EL (cell line): Measurements from ENCODE around the gene PPP1R1C.
"Not testable (repeated sequence)": the region's sequence is repeated elsewhere in the genome, so short reads cannot be mapped to it uniquely, and the experiment has no call there.

ENCODE experiments used
- DNase-seq: peaks from one replicate; pipeline ENCODE4 v3.0.0-alpha.2; 2016

The PPP1R1C gene, protein sequence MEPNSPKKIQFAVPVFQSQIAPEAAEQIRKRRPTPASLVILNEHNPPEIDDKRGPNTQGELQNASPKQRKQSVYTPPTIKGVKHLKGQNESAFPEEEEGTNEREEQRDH

DNA sequence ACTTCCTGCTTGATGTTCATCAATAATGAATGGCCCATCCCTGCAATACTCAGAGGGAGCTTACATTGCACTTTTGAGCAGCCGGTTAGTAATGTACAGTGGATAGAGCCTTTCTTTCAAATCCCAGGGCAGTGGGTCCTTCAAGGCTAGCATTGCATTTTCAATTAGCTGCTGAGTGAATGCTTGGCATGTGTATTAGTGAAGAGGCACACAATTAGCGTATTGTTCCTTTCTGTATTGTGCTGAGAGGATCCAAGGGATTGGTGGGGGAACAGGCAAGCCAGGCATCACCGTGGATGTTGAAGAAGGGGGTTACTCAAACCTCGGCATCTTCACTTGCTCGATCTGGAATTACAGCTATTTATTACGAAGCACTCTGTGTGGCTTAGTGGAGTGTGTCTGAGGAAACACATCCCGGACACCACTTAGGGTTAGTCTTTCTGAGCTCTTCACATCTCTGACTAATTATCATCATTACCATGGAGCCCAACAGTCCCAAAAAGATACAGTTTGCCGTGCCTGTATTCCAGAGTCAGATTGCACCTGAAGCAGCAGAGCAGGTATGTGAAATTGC is at the start of gene PPP1R1C:
PPP1R1C (plus strand) TSS at position 222 of the 574 bp plus-strand sequence; CDS start at position 480, 258 bp downstream.
- DNase-seq: no peak

DNA sequence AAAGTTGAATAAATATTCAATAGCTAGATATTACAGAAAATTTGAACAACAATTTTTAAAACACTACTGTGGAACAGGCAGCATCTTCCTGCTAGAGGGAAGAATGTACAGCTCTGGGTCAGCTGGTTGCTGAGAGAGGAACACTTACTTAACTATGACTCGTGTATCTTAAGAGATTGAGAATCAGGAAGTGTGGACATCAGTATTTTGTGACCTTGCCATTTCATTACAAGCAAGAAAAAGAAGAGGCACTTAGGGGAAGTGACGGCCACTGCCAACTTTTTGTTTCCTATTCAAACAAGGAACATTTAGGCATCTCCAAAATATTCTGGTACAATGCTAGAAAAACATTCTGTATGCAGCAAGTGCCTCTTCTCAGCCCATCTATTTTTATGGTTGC is 48.2 kb upstream of the PPP1R1C start:
- DNase-seq: peak; percentile 13

DNA sequence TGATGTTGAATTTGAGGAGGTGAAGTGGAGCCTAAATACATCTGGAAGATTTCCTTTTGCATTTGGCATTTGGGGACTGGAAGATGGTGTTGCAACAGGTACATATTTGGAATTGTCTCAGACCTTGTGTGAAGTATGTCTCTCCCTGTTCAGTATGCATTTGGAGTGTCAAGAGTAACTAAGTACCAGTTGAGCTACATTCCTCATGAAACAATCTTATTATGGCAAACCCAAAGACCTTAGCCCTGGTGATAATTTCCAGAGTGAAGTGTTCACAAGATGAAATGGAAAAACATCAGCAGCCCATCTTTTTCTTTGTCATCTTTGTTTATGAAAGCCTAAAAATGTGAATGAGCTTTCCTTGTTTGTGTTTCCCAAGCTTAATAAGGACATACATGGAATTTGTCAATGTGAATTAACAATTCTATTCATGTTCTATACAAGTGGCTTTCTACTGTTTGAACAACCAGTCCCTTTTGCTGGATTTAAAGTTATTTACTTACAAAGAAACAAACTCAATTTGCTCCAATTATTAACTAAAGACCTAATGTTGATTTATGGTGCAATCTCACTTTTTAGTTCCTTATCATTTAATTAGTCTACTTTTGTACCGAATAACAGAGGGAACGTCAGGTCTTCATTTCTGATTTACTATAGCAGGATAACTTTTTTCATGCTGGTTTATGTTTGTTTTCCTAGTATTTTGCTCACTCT is 42.1 kb upstream of the PPP1R1C start:
- DNase-seq: no peak

DNA sequence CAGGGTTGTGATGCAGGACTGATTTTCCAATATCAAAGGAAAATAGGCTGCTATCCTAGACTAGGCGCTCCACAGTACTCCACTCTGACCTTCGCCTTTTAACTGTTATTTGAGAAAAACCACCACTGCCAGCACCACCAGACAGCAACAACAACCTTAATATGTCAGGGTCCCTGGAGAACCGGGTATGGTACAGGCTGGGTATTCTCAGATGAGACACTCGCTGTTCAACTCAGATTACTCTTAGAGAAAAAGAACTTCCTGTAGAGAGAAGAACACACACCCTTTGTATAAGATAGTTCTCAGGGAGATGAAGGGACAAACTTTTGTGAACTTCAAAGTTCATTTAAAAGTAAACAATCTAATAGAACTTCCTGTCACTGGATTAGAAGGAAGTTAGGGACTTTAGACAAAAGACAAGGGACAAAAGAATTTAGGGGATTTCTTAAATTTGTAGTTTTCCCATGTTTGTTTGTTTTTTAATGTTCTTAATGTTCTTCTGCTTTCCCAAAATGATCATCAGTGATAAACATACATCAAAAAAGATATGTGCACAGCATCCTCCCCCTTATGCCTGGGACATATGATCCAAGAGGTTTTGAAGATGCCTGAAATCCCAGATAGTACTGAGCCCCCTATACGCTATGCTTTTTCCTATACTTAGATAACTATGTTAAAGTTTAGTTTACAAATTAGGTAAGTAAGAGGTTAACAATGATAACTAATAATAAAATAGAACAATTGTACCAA is 41.3 kb upstream of the PPP1R1C start:
- DNase-seq: no peak

DNA sequence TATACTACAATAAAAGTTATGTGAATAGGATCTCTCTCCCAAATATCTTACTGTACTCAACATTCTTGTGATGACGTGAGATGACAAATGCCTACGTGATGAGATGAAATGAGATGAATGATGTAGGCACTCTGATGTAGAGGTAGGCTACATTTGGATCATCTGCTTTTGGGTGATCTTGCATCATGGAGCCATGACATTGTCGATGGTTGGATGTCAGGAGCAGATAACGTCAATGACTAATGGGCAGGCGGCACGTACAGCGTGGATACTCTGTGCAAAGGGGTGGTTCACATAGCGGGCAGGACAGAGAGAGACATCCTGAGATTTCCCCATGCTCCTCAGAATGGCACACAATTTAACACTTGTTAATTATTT is 40.8 kb upstream of the PPP1R1C start:
- no peak for DNase-seq

DNA sequence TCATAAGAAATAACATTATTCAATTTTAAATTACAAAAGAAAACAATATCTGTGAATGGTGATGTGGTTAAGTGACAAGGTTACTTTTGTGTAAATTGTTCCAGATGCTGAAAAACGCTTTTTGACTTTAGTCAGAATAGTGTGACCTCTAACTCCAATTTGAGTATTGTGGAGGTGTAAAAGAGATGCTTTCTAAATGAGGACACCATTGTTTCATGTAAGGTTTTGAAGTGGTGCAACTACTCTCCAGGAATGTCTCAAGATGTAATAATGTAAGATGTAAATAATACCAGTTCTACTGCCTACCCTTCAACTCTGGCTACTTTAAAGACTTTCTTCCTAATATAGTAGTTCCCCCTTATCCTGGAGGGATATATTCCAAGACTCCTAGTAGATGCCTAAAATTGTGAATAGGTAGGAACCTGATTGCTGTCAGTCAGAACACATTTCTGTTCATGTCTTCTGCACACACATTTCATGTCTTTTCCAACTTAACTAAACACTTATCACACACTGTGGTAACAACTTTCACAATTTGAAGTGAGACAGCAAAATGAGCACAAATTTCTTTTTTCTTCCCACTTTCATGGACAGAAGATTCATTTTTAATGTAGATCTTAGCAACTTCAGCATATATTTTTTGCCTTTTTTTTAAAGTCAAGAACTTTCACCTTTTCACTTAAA is 39.1 kb upstream of the PPP1R1C start:
- DNase-seq: no peak

DNA sequence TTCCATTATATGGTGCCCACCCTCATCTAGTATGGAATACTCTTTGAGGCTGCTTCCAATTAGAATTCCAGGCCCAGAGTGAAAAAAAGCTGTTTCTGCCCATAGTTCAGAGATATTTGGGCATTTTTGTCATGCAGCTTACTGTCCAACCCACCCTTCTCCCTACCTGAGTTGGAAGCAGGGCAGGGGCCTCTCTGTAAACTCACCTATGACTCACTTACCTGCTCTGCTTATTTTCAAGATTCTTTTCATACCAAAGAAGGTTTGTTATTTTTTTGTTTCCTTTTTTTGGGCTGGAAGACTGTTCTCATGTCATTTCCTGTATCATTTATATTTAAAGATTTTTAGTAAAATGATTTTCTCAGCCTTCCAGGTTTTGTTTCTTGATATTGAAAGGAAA is 38.4 kb upstream of the PPP1R1C start:
- no peak for DNase-seq

DNA sequence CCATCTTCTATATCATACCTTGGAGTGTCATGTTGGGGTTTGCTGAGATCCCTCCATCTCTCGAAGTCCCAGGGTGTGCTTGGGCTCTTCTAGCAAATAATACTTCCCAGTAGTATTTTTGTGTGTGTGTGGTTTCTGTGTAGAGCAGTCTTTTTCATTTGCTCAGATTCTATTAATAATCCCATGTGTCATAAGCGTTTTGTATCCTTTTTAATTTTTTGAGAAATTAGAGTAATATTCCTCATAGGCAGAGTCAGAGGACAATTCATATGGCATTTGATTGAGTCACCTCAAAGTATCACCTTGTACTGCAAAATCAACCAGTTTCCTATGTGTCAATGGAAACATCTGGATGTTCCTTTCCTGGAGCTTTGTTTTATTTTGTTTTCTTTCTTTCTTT is 37.4 kb upstream of the PPP1R1C start:
- DNase-seq: no peak

DNA sequence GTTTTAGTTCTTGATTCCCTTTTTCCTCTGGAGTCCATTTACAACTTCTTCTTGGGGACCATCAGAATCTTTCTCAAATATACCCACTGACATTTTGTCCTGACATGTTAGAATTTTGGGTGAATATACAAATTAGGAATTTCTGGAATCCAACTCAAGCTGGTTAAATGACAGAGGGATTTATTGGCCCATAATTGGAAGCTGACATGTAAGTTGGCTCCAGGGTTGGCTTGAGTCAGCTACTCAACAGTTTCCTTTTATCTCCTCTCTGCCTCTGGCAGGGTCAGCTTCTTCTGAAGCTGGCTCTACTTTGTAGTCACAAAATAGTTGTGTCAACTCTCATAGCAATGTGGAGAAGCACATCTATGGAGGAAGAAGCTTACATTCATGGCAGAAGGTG is 36.6 kb upstream of the PPP1R1C start:
- DNase-seq: peak; percentile 73

DNA sequence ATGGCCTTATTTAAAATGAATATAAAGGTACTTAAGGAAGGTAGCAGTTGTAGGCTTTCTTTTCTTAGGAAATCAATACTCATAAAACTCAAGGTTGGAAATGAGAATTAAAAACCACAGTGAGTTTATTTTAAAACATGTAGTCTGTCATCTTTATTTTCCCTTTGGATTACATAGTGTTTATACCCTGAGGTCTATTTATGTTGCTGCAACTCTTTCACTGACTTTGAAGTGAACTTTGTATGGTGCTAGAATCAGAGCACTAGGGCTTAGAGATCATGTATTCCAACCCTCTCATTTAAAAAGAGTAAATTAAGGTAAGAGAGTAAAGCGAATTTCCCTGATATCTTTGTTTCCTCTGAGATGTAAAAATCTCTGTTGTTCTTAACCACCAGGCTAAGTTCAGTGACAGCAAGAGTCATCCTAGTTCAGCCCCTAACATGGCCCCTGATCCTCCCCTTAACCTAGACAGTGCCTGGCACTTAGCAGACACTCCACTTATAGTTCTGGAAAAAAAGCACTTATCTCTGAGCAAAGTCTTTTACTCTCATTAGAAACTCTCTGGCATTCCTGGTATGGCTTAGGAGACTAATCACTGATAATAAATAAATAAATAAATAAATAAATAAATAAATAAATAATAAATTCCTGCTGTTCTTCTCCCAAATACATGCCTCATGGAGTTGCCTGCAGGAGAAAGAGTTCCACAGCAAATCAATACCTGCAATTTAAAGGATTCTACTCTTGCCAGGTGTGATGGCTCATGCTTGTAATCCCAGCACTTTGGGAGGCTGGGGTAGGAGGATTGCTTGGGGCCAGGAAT is 33.0 kb upstream of the PPP1R1C start:
- DNase-seq: no peak

DNA sequence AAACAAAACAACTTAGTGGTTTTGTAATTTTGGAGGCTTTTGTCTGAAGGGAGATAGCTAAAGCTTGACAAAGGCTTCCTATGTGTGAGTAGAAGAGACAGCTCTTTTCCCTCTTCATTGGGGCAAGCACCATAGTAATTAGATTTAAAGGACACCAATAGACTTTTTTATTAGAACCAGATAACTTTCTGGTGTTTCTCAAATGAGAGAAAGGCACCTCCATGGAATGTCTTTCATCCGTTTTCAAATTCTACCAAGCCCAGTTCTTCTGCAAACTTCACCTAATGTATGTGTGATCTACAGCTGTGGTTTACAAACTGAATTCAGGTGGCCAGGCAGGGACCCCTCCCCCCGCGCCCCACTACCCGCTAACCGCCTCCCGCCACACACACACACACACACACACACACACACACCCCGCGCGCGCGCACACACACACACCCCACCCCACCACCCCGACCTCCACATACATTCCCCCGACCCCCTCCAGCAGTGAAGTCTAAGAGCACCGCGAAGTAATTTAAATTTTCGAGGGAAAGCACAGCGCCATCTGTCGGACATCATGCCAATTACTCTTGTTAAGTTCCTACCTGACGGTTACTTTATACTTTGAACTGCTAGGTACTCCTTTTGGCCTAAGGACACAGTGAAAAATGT is 31.6 kb upstream of the PPP1R1C start:
- peak; percentile 56 for DNase-seq

DNA sequence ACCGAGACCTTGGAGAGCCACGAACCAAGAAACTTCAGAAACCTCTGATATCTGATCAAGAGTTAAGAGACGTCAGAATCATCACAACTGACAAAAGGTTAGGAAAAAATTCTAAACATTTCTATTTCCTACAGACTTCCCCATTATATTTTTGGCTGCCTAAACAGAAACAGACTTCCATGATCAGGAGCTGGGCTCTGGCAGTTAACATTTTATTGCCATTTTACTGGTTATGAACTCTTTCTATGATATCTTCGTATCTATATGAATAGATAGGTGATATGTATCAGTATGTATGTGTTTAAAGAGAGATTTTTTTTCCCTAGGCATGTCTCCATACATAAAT is 31.1 kb upstream of the PPP1R1C start:
- peak; percentile 20 for DNase-seq

DNA sequence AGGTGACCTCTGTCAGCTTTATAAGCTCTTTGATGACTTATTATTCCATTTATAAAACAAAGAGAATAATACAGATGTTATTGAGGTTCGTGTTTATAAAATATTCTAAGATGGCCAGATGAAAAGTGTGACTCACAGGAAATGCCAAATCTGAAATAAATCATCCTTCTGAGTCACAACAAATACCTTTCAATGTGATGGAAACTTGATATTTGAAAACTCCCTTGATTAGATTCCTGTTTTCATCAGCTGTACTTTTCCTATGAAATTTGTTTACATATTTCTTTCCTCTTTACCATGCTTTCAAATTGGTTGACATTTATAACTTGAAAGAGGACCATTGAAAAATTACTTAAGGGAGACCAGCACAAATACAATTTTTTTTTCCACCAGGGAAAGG is 30.6 kb upstream of the PPP1R1C start:
- peak; percentile 75 for DNase-seq

DNA sequence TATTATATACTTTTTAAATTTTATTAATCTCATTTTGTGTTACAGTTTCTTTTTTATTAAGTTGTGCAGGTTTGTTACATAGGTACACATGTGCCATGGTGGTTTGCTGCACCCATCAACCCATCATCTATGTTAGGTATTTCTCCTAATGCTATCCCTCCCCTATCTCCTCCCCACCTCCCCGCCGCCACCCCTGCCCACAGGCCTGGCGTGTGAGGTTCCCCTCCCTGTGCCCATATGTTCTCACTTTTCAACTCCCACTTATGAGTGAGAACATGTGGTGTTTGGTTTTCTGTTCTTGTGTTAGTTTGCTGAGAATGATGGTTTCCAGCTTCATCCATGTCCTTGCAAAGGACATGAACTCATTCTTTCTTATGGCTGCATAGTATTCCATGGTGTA is 29.8 kb upstream of the PPP1R1C start:
- not testable (repeated sequence) for DNase-seq

DNA sequence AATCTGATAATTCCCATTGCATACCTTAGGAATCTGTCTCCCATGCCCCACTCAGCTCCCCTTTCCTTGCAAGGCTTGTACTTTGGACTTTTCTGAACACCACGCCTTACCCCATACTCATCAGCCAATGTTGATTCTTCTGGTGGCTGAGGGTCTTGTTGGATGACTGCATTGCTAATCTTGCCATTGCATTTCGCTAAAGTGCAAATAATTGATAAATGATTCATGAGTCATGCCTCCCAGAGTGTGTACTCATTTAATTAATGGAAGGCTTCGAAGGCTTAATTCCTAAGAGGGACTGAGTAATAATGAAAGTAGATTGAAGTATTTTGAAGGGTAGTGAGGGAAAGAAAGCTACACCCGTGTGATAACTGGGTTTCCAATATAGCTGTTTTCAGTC is 28.0 kb upstream of the PPP1R1C start:
- no peak for DNase-seq

DNA sequence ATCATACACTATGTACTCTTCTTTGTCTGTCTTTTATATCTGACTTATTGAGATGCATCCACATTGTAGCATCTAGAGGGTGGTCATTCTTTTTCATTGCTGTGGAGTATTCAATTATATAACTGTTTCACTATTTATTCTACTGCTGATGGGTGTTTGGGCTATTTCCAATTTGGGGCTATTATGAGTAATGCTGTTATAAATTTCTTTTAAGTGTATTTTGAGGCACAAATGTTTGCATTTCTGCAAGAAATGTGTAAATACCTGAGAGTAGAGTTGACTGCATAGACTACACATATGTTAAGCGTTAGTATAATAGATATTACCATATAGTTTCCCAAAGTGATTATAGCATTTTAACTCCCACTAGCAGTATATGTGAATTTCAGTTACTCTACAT is 26.9 kb upstream of the PPP1R1C start:
- no peak for DNase-seq

DNA sequence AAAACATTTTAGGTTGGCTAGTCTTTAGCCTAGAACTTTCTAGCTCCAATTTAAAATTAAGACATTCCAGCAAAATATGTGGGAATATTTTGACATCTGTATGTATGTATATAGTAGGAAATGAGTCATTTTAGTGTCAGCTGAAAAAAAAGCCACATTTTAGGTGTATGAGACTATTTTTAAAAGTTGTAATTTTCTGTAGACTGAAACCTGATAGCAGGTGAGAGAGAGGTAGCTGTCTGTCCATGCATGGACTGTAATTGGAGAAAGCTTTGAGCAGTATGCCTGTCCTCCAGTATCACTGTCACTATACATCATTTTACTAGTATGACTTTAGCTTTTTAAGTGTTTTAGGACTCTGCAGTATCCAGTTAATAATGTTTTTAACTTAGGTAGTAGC is 26.1 kb upstream of the PPP1R1C start:
- no peak for DNase-seq

DNA sequence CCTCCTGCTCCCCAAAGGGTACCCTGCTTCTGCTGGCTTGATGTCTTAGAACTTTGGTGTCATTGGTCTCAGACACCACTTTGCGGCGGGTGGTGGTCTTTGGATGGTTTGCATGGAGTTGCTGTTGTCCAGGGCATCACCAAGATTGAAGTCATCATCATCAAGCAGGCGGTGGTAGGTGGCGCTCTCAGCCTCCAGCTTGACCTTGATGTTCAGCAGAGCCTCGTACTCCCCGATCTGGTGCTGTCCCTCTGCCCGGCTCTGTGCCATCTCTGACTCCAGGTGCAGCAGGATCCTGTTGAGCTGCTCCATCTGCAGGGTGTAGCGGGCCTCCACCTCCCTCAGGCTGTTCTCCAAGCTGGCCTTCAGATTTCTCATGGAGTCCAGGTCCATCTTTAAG is 24.5 kb upstream of the PPP1R1C start:
- not testable (repeated sequence) for DNase-seq

DNA sequence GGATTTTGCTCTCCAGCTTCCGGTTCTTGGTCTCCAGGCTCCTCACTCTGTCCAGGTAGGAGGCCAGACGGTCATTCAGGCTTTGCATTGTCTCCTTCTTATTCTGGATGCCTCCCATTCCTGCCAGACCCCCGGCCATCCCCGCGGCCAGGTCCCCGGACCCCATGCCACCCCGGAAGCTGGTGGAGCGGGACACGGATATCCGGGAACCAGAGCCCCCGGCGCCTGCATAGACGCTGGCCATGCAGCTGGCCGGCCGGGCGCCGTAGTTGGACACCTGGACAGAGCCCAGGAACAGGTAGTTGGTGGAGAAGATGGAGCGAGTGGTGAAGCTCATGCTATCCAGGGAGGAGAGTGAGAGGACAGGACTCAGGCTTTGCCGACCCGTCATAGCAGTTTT is 23.5 kb upstream of the PPP1R1C start:
- DNase-seq: no peak

DNA sequence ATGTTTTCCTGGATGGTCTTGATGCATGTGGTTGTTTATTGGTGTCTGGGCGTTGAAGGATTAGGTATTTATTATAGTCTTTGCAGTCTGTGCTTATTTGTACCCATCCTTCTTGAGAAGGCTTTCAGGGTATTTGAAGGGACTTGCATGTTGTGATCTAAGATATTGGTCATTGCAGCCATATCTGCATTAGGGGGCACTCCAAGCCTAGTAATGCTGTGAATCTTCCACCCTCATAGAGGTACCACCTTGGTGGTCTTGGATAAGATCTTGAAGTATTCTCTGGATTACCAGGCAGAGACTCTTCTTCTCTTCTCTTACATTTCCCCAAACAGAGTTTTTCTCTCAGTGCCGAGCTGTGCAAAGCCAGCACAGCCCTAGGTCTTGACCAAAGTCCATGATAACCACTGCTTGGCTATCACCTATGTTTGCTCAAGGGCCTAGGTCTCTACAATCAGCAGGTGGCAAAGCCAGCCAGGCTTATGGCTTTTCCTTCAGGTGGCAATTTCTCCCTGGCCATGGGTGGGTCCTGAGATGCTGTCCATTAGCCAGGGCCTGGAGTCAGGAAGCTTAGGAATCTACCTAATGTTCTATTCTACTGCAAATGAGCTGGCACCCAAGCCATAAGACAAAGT is 15.4 kb upstream of the PPP1R1C start:
- DNase-seq: no peak

DNA sequence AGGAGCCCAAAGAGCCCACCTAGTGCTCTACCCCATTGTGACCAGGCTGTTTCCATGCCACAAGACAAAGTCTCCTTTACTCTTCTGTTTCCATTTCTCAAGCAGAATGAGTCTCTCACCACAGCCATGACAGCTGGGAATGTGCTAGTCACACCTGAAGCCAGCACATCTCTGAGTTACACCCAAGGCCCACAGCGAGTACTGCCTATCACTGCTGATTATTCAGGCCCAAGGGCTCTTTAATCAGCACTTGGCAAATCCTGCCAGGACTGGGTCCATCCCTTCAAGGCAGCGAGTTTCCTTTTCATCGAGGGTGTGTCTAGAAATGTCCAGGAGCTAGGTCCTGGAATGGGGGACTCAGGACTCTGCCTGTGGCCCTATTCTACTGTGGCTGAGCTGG is 14.6 kb upstream of the PPP1R1C start:
- no peak for DNase-seq
